ENCODE data around the gene MTA2.
A peak's percentile ranks its signal among the peaks of the same experiment; 100 is the strongest.

Gene MTA2

GRCh38 chr11:62601122-62601371, 618 bp downstream of the MTA2 start:
- H3K36me3 ChIP-seq (ENCODE audit: low read depth) = peaks cover 51% of the 10 kb centered on the region
- ATAC-seq (ENCODE audit: low read depth) (no peak; the same call in 2 of the 3 replicates), DNase-seq (ENCODE audit: low spot score) (no peak)
- H3K9me3 ChIP-seq (ENCODE audit: severe bottlenecking) = no peaks in the 10 kb centered on the region
- H3K4me3 ChIP-seq (ENCODE audit: severe bottlenecking) = peak overlapping the region; percentile 90
- peaks cover 10% of the 10 kb centered on the region for H3K4me1 ChIP-seq (ENCODE audit: insufficient read depth, poor library complexity, severe bottlenecking)
- no peaks in the 10 kb centered on the region for H3K27me3 ChIP-seq (ENCODE audit: insufficient read depth, poor library complexity, severe bottlenecking)
- peak overlapping the region; percentile 90 for H3K27ac ChIP-seq (ENCODE audit: poor library complexity, severe bottlenecking)
- TF ChIP-seq, protein P1, sequence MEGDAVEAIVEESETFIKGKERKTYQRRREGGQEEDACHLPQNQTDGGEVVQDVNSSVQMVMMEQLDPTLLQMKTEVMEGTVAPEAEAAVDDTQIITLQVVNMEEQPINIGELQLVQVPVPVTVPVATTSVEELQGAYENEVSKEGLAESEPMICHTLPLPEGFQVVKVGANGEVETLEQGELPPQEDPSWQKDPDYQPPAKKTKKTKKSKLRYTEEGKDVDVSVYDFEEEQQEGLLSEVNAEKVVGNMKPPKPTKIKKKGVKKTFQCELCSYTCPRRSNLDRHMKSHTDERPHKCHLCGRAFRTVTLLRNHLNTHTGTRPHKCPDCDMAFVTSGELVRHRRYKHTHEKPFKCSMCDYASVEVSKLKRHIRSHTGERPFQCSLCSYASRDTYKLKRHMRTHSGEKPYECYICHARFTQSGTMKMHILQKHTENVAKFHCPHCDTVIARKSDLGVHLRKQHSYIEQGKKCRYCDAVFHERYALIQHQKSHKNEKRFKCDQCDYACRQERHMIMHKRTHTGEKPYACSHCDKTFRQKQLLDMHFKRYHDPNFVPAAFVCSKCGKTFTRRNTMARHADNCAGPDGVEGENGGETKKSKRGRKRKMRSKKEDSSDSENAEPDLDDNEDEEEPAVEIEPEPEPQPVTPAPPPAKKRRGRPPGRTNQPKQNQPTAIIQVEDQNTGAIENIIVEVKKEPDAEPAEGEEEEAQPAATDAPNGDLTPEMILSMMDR (IDR thresholded peaks at IDR 0.05; ENCODE audit: poor library complexity, severe bottlenecking) = no peak

GRCh38 chr11:62600367-62601121, 1.1 kb downstream of the MTA2 start:
- no peaks in the 10 kb centered on the region for H3K27me3 ChIP-seq (ENCODE audit: insufficient read depth, poor library complexity, severe bottlenecking)
- H3K27ac ChIP-seq (ENCODE audit: poor library complexity, severe bottlenecking) = peak overlapping the region; percentile 90
- no peaks in the 10 kb centered on the region for H3K9me3 ChIP-seq (ENCODE audit: severe bottlenecking)
- DNase-seq (ENCODE audit: low spot score) (no peak), ATAC-seq (ENCODE audit: low read depth) (no peak)
- peaks cover 10% of the 10 kb centered on the region for H3K4me1 ChIP-seq (ENCODE audit: insufficient read depth, poor library complexity, severe bottlenecking)
- peaks cover 56% of the 10 kb centered on the region for H3K36me3 ChIP-seq (ENCODE audit: low read depth)
- TF ChIP-seq, protein P1 (IDR thresholded peaks at IDR 0.05; ENCODE audit: poor library complexity, severe bottlenecking) = no peak
- peak overlapping the region; percentile 90 for H3K4me3 ChIP-seq (ENCODE audit: severe bottlenecking)

DNA sequence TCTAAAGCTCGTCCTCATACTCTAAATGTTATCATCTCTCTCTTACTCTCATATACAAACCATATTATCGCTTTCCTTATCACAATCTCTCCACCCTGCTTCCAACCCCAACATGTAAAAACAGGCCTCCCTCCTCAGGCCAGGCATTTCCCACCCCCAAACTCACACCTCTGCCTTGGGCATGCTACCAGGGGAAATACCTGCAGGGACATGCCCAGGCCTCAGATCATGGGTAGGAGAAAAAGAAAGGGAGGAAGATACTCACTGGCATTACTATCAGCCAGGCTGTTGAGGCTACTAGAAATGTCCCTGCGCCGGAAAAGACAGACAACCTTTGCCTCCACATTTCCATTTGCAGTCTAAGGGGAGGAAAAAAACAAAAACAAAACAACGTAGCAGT, 1.8 kb downstream of the MTA2 start:
- peak overlapping the region; percentile 90 for H3K27ac ChIP-seq (ENCODE audit: poor library complexity, severe bottlenecking)
- DNase-seq (ENCODE audit: low spot score) = no peak
- TF ChIP-seq, protein P1 (IDR thresholded peaks at IDR 0.05; ENCODE audit: poor library complexity, severe bottlenecking) = no peak
- H3K27me3 ChIP-seq (ENCODE audit: insufficient read depth, poor library complexity, severe bottlenecking) = no peaks in the 10 kb centered on the region
- ATAC-seq (ENCODE audit: low read depth) = peak; percentile 17
- peak overlapping the region; percentile 90 for H3K4me3 ChIP-seq (ENCODE audit: severe bottlenecking)
- H3K36me3 ChIP-seq (ENCODE audit: low read depth) = peaks cover 58% of the 10 kb centered on the region
- H3K4me1 ChIP-seq (ENCODE audit: insufficient read depth, poor library complexity, severe bottlenecking) = peaks cover 10% of the 10 kb centered on the region
- H3K9me3 ChIP-seq (ENCODE audit: severe bottlenecking) = no peaks in the 10 kb centered on the region

DNA sequence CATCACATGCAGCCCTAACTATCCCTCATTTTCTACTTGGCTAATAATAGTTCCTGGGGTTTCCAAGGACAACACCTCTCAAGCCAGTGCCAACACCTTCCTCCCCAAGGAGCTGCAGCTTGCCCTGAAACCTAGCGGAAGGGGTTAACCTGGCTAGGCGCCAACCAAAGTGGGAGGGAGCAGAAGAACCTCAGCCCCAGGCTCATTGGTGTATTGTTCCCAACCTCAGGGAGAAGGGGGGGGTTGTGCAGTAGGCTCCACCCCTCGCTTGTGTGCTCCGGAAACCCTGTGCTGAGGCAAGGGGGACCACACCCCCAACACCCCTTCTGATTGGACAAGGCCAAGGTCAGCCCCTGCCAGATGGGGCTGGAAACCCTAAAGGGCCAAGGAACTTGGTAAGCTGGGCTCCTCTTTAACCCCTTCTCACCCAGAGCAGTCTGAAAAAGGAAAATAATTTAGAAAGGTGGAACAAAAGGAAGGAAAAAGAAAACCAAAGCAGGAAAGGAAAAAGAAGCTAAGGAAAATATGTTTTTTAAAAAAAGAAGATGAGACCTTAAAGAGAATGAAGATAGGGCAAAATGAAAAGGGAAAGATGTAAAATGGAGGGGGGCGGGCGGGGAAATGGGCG, 2.5 kb downstream of the MTA2 start:
- Histone ChIP-seq H3K27me3 (ENCODE audit: insufficient read depth, poor library complexity, severe bottlenecking) (no peaks in the 10 kb centered on the region), H3K4me3 (ENCODE audit: severe bottlenecking) (peak overlapping the region; percentile 90), H3K36me3 (ENCODE audit: low read depth) (peaks cover 65% of the 10 kb centered on the region), H3K4me1 (ENCODE audit: insufficient read depth, poor library complexity, severe bottlenecking) (peaks cover 10% of the 10 kb centered on the region), H3K27ac (ENCODE audit: poor library complexity, severe bottlenecking) (peak overlapping the region; percentile 90), H3K9me3 (ENCODE audit: severe bottlenecking) (no peaks in the 10 kb centered on the region)
- DNase-seq (ENCODE audit: low spot score) (peak; percentile 97), ATAC-seq (ENCODE audit: low read depth) (peak; percentile 59)
- TF ChIP-seq, protein P1 (IDR thresholded peaks at IDR 0.05; ENCODE audit: poor library complexity, severe bottlenecking) = no peak

DNA sequence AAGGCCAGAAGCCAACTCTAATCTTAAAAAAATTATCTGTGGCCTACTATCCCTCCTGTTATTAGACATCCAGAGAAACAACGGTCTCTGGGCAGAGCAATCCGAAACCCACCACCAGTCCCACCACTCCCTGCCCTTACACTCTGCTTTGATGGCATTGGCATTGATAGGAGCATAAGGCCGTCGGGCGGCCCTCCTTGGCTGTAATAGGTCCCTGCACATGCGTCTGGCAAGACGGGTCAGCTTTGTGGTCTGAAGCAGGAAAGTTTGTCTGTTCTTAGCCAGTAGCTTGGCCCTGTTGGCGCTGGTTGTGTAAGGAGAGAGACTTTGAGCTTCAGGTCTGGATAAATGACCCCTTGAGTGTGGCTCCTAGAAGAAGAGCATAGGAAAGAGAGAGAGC, 6.5 kb downstream of the MTA2 start:
- Histone ChIP-seq H3K27me3 (ENCODE audit: insufficient read depth, poor library complexity, severe bottlenecking) (no peaks in the 10 kb centered on the region), H3K36me3 (ENCODE audit: low read depth) (peaks cover 76% of the 10 kb centered on the region), H3K4me3 (ENCODE audit: severe bottlenecking) (no peak overlapping the region), H3K9me3 (ENCODE audit: severe bottlenecking) (no peaks in the 10 kb centered on the region), H3K4me1 (ENCODE audit: insufficient read depth, poor library complexity, severe bottlenecking) (peaks cover 10% of the 10 kb centered on the region), H3K27ac (ENCODE audit: poor library complexity, severe bottlenecking) (no peak overlapping the region)
- ATAC-seq (ENCODE audit: low read depth) = no peak
- DNase-seq (ENCODE audit: low spot score) = no peak
- TF ChIP-seq, protein P1 (IDR thresholded peaks at IDR 0.05; ENCODE audit: poor library complexity, severe bottlenecking) = no peak
